K562 (cell line): Measurements from ENCODE around the gene NDUFV2. TPM values are rescaled to one million over a fixed set of nuclear protein-coding genes. Genes with fewer than 3 reads are reported as not detected.
A peak's percentile ranks its signal among the peaks of the same experiment; 100 is the strongest.

Experiments used
- KLF1 ChIP-seq: fragments of 450-650 bp; IDR thresholded peaks from 2 replicates; pipeline ENCODE4 v1.6.1; 2016; ENCODE audit warnings: missing genetic modification characterization, missing compliant biosample characterization
- NFIC ChIP-seq: fragments of 450-650 bp; IDR thresholded peaks from 2 replicates; pipeline ENCODE4 v1.6.1; 2017; ENCODE audit warnings: mild to moderate bottlenecking, inconsistent platforms
- SMARCE1 ChIP-seq: fragments of 450-650 bp; IDR thresholded peaks from 2 replicates; pipeline ENCODE4 v1.7.1; 2016; ENCODE audit warnings: mild to moderate bottlenecking
- polyA plus RNA-seq, 8 experiments: library from polyadenylated mRNA; depleted of rRNA in 4 of 8; stranded (reverse) in 5 of 8; unstranded in 3 of 8; fragments of >200 nt; fragmentation: Nextera tagmentation in 2 of 8; fragmentation: Illumina TruSeq in 1 of 8; extraction: Ambion mirVana in 2 of 8; extraction: Trizol in 1 of 8; gene quantifications; 2 replicates each; pipeline versions ENCODE4 v1.2.1 to v1.2.3, GENCODE V29; 2011 to 2014; ENCODE audit warnings: inconsistent platforms in 1 of 8, missing spikeins in 1 of 8
- total RNA-seq, 7 experiments: library from RNA; depleted of rRNA in 6 of 7; stranded (reverse); fragments of >200 nt in 6 of 7; fragmentation: Illumina TruSeq in 2 of 7; extraction: Trizol in 2 of 7; gene quantifications; 2 replicates each; pipeline versions ENCODE4 v1.2.1 to v1.2.3, GENCODE V29; 2011 to 2021; ENCODE audit warnings: low replicate concordance in 1 of 7
- TF ChIP-seq, protein P1 (sequence below), 2 experiments: fragments of 450-650 bp; formaldehyde crosslinking in 1 of 2; IDR thresholded peaks; 2 replicates each; pipeline versions ENCODE4 v1.4.0 to v1.6.1; 2014 to 2020; ENCODE audit warnings: mild to moderate bottlenecking in 2 of 2, borderline replicate concordance in 1 of 2, low read depth in 1 of 2
- TF ChIP-seq, protein P2 (sequence below): fragments of 450-650 bp; IDR thresholded peaks from 2 replicates; pipeline ENCODE4 v1.6.1; 2017; ENCODE audit warnings: antibody characterized with exemption, mild to moderate bottlenecking

The NDUFV2 gene
- total and polyA plus RNA-seq, 9 of the 15 experiments (the other 6 are each of a cell fraction or from before 2014, with no cell fraction given) = 213 to 550 (median 384) TPM

DNA sequence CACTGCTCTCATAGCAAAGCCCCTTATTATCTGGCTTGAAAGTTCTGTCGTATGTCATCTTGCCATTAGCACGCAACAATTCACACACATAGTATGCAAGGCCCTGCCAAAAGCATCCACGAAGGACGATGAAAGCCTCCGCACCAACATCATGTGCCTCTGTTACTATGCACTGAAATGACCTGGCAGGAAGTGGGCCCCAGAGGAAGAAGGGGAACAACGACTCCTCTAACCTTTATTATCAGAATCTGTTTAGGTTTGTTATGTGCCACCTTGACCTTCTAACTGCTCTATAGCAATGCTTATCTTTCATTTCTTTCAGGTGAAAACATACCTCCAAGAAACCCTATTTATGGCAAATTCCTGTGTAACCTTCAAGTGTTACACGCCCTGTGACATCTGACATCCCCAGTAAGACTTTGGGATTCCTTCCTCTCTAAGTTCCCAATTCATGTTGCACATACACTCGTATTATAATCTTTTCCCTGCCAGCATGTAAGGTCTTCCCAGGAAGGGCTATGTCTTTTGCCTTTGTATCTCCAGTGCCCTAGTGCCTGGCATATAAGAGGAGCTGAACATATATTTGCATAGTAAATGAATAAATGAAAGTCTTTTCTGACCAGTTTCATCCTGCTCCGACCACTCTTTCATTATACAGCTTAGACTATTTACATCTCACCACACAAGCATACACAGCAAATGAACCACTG, 7.0 kb upstream of the NDUFV2 start (continued):
- TF ChIP-seq, protein P1, sequence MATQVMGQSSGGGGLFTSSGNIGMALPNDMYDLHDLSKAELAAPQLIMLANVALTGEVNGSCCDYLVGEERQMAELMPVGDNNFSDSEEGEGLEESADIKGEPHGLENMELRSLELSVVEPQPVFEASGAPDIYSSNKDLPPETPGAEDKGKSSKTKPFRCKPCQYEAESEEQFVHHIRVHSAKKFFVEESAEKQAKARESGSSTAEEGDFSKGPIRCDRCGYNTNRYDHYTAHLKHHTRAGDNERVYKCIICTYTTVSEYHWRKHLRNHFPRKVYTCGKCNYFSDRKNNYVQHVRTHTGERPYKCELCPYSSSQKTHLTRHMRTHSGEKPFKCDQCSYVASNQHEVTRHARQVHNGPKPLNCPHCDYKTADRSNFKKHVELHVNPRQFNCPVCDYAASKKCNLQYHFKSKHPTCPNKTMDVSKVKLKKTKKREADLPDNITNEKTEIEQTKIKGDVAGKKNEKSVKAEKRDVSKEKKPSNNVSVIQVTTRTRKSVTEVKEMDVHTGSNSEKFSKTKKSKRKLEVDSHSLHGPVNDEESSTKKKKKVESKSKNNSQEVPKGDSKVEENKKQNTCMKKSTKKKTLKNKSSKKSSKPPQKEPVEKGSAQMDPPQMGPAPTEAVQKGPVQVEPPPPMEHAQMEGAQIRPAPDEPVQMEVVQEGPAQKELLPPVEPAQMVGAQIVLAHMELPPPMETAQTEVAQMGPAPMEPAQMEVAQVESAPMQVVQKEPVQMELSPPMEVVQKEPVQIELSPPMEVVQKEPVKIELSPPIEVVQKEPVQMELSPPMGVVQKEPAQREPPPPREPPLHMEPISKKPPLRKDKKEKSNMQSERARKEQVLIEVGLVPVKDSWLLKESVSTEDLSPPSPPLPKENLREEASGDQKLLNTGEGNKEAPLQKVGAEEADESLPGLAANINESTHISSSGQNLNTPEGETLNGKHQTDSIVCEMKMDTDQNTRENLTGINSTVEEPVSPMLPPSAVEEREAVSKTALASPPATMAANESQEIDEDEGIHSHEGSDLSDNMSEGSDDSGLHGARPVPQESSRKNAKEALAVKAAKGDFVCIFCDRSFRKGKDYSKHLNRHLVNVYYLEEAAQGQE (IDR thresholded peaks at IDR 0.05; ENCODE audit: borderline replicate concordance) = peak; percentile 67
- TF ChIP-seq, protein P1 (CRISPR knock-in tag; IDR thresholded peaks at IDR 0.05; ENCODE audit: low read depth) = no peak
- TF ChIP-seq, protein P2, sequence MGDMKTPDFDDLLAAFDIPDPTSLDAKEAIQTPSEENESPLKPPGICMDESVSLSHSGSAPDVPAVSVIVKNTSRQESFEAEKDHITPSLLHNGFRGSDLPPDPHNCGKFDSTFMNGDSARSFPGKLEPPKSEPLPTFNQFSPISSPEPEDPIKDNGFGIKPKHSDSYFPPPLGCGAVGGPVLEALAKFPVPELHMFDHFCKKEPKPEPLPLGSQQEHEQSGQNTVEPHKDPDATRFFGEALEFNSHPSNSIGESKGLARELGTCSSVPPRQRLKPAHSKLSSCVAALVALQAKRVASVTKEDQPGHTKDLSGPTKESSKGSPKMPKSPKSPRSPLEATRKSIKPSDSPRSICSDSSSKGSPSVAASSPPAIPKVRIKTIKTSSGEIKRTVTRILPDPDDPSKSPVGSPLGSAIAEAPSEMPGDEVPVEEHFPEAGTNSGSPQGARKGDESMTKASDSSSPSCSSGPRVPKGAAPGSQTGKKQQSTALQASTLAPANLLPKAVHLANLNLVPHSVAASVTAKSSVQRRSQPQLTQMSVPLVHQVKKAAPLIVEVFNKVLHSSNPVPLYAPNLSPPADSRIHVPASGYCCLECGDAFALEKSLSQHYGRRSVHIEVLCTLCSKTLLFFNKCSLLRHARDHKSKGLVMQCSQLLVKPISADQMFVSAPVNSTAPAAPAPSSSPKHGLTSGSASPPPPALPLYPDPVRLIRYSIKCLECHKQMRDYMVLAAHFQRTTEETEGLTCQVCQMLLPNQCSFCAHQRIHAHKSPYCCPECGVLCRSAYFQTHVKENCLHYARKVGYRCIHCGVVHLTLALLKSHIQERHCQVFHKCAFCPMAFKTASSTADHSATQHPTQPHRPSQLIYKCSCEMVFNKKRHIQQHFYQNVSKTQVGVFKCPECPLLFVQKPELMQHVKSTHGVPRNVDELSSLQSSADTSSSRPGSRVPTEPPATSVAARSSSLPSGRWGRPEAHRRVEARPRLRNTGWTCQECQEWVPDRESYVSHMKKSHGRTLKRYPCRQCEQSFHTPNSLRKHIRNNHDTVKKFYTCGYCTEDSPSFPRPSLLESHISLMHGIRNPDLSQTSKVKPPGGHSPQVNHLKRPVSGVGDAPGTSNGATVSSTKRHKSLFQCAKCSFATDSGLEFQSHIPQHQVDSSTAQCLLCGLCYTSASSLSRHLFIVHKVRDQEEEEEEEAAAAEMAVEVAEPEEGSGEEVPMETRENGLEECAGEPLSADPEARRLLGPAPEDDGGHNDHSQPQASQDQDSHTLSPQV = peak; percentile 86
- TF ChIP-seq NFIC = 0 out of 2 replicates have a peak, but pooled peaks have one; percentile 17
- TF ChIP-seq KLF1 (tag) = no peak
- TF ChIP-seq SMARCE1 = 0 out of 2 replicates have a peak, but pooled peaks have one; percentile 37
